Stimulated activated effector memory CD8-positive, alpha-beta T cell treated with anti-CD3 and anti-CD28 coated beads, Interleukin-12 subunit alpha, Interleukin-12 subunit beta, amount 100 ng/mL, for 72 hours (primary cell): ENCODE data around the gene SARDH.
"Not testable (repeated sequence)": the region's sequence is repeated elsewhere in the genome, so short reads cannot be mapped to it uniquely, and the experiment has no call there.

Source experiments
- ATAC-seq: fragments of 150-1000 bp; cut with Tn5 transposase; 2 replicates; pipeline ENCODE4 v1.10.0; 2021
- DNase-seq, 2 donors: peaks; one replicate each; pipeline ENCODE4 v3.0.0; 2021 to 2022; ENCODE audit warnings: low spot score in 2 of 2
- H3K27ac Mint-ChIP-seq: one replicate; pipeline ENCODE4 v1.8.0; 2022; ENCODE audit warnings: mild to moderate bottlenecking, mixed read lengths
- H3K36me3 Mint-ChIP-seq: one replicate; pipeline ENCODE4 v1.8.0; 2022; ENCODE audit warnings: mild to moderate bottlenecking, mixed read lengths
- H3K4me1 Mint-ChIP-seq: one replicate; pipeline ENCODE4 v1.8.0; 2022; ENCODE audit warnings: mixed read lengths
- H3K4me3 Mint-ChIP-seq: one replicate; pipeline ENCODE4 v1.8.0; 2022; ENCODE audit warnings: mild to moderate bottlenecking, mixed read lengths
- H3K9me3 Mint-ChIP-seq: one replicate; pipeline ENCODE4 v1.8.0; 2022; ENCODE audit warnings: mixed read lengths

Gene SARDH

GRCh38 chr9:133769511-133770075 is 31.4 kb upstream of the SARDH start:
- ATAC-seq (peak; percentile 20), DNase-seq (no peak)
- Mint-ChIP-seq H3K4me1 (no peaks in the 10 kb centered on the region), H3K27ac (no peak overlapping the region), H3K36me3 (no peaks in the 10 kb centered on the region), H3K9me3 (peaks cover 13% of the 10 kb centered on the region), H3K4me3 (no peak overlapping the region)

GRCh38 chr9:133768859-133769510 is 30.8 kb upstream of the SARDH start:
- Mint-ChIP-seq H3K27ac (no peak overlapping the region), H3K9me3 (peaks cover 16% of the 10 kb centered on the region), H3K4me3 (no peak overlapping the region), H3K4me1 (no peaks in the 10 kb centered on the region), H3K36me3 (no peaks in the 10 kb centered on the region)
- no peak for DNase-seq
- no peak for ATAC-seq

DNA sequence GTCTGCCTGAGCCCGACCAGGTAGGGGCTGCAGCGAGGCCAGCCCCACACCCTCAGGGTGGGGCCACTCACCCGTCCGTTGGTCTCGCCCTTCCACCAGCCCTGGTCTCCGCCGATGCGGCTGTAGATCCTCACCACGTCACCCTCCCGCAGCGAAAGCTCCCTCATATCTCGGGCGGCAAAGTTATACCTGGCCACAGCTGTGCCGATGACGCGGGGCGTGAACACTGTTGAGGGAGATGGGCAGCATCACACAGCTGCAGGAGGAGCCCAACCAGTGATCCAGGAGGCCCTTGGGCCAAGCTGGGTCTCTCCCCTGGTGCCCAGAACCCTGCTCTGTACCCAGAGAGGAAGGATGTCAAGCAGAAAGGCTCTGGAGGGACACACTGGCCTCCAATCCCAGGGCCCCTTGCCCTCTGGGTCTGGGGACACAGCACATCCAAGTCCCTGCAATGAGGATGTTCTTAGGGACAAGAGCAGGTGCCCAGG is 30.3 kb upstream of the SARDH start:
- peaks cover 16% of the 10 kb centered on the region for H3K9me3 Mint-ChIP-seq

DNA sequence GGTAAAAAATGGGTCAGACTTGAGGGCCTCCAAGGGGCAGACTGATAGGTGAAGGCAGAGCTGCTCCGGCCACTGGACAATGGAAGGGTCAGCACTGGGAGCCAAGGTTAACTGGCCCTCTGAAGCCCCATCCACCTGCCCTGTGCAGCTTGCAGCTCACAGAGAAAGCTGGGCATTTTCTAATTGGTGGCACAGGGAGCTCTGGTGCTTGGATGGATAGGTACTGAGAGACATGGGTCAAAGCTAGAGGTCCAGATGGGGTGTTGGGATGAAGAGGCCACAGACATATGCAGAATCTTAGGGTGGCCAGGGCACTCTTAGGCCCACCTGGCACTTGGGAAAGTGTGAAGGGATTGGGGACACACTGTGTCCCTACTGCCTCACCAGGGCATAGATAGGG is 29.5 kb upstream of the SARDH start:
- Mint-ChIP-seq H3K9me3 (peaks cover 16% of the 10 kb centered on the region), H3K4me1 (no peaks in the 10 kb centered on the region), H3K36me3 (no peaks in the 10 kb centered on the region), H3K4me3 (no peak overlapping the region), H3K27ac (no peak overlapping the region)
- ATAC-seq, result no peak
- DNase-seq, result no peak

More for the DNA sequence above, 30.3 kb upstream of the SARDH start:
- DNase-seq (no peak), ATAC-seq (no peak)
- no peaks in the 10 kb centered on the region for H3K36me3 Mint-ChIP-seq
- H3K4me1 Mint-ChIP-seq, result no peaks in the 10 kb centered on the region
- H3K27ac Mint-ChIP-seq, result no peak overlapping the region
- H3K4me3 Mint-ChIP-seq, result no peak overlapping the region

DNA sequence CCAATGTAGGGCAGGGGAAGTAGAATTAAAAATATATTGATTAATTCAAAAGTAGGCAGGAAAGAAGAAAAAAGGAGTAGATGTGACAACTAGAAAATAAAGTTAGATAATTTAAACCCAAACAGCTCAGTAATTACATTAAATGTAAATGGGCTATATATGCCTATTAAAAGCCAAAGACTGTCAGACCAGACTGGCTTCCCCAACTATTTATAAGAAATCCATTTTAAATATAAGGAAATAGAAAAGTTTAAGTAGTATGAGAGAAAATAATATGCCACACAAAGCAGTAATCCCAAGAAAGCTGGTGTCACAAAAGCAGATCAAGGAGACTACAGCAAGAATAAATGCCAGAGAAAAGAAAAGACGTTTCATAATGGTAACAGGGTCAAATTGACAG is 28.9 kb upstream of the SARDH start:
- Mint-ChIP-seq H3K36me3 (no peaks in the 10 kb centered on the region), H3K9me3 (peaks cover 16% of the 10 kb centered on the region), H3K4me1 (no peaks in the 10 kb centered on the region), H3K4me3 (no peak overlapping the region), H3K27ac (no peak overlapping the region)
- DNase-seq (no peak), ATAC-seq (no peak)

- not testable (repeated sequence) for ATAC-seq, H3K4me3 Mint-ChIP-seq, DNase-seq, H3K27ac Mint-ChIP-seq, H3K4me1 Mint-ChIP-seq, H3K36me3 Mint-ChIP-seq
- H3K9me3 Mint-ChIP-seq, result peaks cover 16% of the 10 kb centered on the region
These were observed 28.1 kb upstream of the SARDH start for GRCh38 chr9:133766234-133766633.

DNA sequence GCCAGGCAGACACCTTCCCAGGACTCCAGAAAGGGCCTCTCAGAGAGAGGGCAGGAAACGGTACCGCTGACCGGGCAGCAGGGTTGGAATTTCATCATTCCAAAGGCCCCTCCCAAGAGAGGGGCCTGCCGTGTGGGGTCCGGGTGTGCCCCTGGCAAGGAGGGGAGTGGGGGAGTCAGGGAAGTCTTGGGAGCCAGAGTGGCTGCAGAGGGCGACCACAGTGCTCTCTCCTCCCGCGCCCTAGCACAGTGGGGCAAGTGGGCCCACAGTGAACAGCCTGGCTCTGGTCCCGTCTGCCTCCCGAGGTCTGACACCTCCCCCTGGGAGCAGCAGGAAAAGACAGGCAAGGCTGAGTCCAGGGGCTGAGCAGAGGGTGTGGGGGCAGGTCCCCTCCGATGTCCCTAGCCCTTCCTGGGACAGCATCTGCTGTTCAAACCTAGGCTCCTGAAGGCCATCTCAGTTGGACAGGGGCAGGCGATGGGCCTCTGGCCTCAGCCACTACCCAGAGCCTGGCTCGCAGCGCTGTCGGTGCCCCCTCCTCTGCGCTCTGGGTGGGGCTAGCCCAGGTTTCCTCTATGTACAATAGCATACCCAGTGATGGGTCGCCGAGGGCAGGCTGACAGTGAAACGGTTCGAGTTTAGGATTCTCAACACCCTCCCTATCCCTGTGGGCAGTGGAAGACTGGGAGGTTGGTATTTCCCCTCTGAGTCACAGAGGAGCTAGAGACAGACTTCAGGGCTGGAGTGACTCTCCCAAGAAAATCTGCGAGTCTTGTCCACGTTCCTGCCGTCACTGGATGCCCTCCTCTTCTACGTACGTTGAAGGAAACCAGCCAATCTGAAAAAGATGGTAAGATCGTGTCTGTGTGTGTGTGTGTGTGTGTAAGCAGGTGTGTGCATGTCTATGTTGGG is 25.4 kb upstream of the SARDH start:
- no peaks in the 10 kb centered on the region for H3K36me3 Mint-ChIP-seq
- no peaks in the 10 kb centered on the region for H3K4me1 Mint-ChIP-seq
- ATAC-seq, result no peak
- H3K9me3 Mint-ChIP-seq, result peaks cover 16% of the 10 kb centered on the region
- no peak overlapping the region for H3K4me3 Mint-ChIP-seq
- no peak for DNase-seq
- no peak overlapping the region for H3K27ac Mint-ChIP-seq

- Mint-ChIP-seq H3K9me3 (peaks cover 14% of the 10 kb centered on the region), H3K4me3 (no peak overlapping the region), H3K36me3 (no peaks in the 10 kb centered on the region), H3K27ac (no peak overlapping the region), H3K4me1 (no peaks in the 10 kb centered on the region)
- no peak for DNase-seq
- no peak for ATAC-seq
These were observed 24.5 kb upstream of the SARDH start for GRCh38 chr9:133762488-133763271.

DNA sequence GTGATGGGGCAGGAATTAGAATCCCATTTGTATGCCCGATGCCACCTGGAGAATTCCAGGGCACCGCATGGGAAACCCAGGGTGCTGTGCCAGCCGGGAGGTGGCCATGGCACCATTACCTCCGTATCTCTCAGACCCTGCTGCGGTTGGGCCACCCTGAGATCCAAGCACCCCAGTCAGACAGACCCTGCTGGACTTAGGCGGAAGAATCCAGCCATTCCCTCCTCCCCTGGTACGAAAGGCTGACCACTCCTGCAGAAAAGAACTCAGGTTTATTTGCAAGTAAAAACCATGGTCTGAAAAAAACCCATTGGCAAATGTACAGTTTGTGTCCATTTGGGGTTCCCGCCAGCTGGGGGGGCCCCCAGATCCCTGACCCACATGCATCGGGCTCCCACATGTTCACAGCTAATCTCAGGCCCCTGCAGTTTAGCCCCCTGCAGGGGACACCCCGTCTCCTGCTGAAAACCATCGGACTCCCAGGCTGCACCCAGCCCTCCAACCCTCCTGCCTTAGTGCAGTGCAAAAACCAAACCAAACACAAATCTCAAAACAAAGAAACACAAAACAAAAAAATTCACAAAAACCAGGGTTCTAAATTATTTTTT is 23.6 kb upstream of the SARDH start:
- H3K4me3 Mint-ChIP-seq, result no peak overlapping the region

DNA sequence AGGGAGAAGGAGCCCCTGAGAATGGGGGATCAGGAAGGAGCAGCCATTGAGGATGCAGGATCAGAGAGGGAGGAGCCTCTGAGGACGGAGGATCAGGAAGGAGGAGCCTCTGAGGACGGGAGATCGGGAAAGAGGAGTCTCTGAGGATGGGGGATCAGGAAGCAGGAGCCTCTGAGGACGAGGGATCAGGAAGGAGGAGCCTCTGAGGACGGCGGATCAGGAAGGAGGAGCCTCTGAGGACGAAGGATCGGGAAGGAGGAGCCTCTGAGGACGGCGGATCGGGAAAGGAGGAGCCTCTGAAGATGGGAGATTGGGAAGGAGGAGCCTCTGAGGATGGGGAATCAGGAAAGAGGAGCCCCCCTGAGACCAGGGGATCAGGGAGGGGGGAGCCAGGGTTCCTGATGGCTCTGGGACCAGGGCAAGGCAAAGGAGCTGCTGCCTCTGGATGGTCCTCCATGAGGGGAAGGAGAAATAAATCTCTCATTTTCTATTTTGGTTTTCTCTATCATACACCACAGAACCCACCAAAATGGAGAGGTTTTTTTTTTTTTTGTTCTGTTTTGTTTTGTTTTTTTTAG is 22.6 kb upstream of the SARDH start:
- Mint-ChIP-seq H3K36me3 (no peaks in the 10 kb centered on the region), H3K4me1 (no peaks in the 10 kb centered on the region), H3K4me3 (no peak overlapping the region), H3K9me3 (peaks cover 3% of the 10 kb centered on the region), H3K27ac (no peak overlapping the region)
- no peak for ATAC-seq
- no peak for DNase-seq

More for the DNA sequence above, 23.6 kb upstream of the SARDH start:
- Mint-ChIP-seq H3K4me1 (no peaks in the 10 kb centered on the region), H3K36me3 (no peaks in the 10 kb centered on the region), H3K27ac (no peak overlapping the region), H3K9me3 (peaks cover 4% of the 10 kb centered on the region)
- DNase-seq (no peak), ATAC-seq (no peak)

DNA sequence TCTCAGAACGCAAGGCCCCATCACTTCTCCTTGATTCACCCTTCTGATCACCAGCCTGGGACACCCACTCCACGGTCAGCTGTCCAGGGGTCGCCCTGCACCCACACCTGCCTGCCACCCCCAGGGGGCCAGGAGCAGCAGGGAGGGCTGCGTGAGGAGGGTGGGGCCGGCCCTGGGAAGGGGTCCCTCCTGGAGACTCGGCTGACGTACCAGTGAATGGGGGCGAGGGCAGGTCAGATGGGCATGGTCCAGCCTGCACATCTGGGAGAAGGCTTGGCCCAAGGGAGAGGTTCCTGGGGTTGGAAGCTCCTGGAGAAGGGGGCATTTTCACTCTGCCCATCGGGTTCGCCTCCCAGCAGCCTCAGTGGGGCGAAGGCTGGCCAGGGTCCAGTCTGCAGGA is 21.8 kb upstream of the SARDH start:
- ATAC-seq, result no peak
- Mint-ChIP-seq H3K4me3 (no peak overlapping the region), H3K27ac (no peak overlapping the region)

DNA sequence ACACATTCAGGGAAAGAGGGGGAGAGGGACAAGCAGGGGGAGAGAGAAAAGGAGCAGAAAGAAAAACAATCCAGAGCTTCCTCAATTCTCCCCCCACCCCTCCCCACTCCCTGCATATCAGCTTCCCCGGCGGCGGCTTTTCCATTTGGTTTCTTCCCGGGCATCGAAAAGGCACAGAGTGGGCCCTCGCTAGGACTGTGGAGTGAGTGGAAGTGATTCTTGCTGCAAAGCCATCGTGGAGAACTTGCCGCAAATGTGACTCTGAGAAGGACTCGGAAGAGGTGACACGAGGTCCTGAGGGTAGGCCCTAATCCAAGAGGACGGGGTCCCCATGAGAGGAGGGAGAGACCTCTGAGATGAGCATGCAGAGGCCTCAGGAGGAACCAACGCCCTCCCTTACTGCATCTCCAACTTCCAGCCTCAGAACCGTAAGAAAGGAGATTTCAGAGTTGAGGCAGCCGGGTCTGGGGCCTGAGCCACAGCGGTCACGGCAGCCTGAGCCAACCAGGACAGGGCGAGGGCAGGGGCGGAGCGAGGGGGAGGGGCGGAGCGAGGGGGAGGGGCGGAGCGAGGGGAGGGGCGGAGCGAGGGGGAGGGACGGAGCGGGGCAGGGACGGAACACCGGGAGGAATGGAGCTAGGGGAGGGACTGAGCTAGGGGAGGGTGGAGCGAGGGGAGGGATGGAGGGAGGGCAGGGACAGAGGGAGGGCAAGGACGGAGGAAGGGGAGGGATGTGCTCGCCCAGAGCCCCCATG is 21.2 kb upstream of the SARDH start:
- no peaks in the 10 kb centered on the region for H3K4me1 Mint-ChIP-seq
- no peaks in the 10 kb centered on the region for H3K36me3 Mint-ChIP-seq
- H3K27ac Mint-ChIP-seq, result no peak overlapping the region
- DNase-seq, result no peak
- peaks cover under 1% of the 10 kb centered on the region for H3K9me3 Mint-ChIP-seq
- H3K4me3 Mint-ChIP-seq, result no peak overlapping the region
- no peak for ATAC-seq

More for the DNA sequence above, 21.8 kb upstream of the SARDH start:
- no peak for DNase-seq
- H3K4me1 Mint-ChIP-seq, result no peaks in the 10 kb centered on the region
- peaks cover 3% of the 10 kb centered on the region for H3K9me3 Mint-ChIP-seq
- H3K36me3 Mint-ChIP-seq, result no peaks in the 10 kb centered on the region

DNA sequence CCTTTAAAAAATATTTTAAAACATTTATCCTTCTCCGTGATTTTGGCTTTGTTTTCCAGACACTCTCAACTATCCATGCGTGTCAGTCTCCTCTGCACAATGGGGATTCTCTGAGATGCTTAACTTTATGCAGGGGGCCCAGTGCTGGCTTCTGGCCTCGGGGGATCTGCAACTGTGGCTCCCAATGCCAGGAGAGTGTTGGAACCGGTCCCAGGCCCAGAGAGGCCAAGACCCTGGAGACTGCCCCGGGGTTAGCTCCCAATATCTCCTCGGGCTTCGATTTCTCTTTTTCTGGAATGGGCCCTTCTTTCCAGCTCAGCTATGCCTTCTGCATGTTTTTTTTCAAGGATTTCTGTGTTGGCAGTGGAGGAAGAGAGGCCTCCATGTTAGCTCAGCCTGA is 20.1 kb upstream of the SARDH start:
- Mint-ChIP-seq H3K4me1 (no peaks in the 10 kb centered on the region), H3K36me3 (no peaks in the 10 kb centered on the region), H3K4me3 (no peak overlapping the region), H3K9me3 (no peaks in the 10 kb centered on the region), H3K27ac (no peak overlapping the region)
- ATAC-seq, result no peak
- DNase-seq, result no peak

DNA sequence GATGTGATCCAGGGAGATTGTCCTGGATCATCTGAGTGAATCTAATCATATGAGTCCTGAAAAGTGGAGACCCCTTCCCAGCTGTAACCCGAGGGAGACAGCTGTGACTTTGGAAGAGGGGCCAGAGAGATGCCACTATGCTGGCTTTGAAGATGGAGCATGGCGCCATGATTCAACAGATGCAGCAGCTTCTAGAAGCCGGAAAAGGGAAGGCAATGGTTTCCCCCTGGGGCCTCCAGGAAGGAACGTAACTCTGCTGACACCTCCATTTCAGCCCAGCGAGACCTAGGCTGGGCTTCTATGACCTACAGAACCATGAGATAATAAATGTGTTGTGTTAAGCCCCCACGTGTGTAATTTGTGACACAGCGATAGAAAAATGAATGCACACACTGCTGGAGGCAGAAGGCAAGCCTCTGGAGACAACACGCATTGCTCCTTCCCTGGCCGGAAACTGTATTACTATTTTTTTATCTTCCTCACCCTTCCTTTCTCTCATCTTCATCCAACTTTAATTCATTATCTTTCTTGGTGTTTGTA is 16.6 kb upstream of the SARDH start:
- no peak for ATAC-seq
- no peaks in the 10 kb centered on the region for H3K4me1 Mint-ChIP-seq
- H3K9me3 Mint-ChIP-seq, result no peaks in the 10 kb centered on the region
- no peak overlapping the region for H3K27ac Mint-ChIP-seq
- no peak overlapping the region for H3K4me3 Mint-ChIP-seq
- DNase-seq, result no peak
- no peaks in the 10 kb centered on the region for H3K36me3 Mint-ChIP-seq
